B cell (primary cell): ENCODE results near the gene RGSL1. TPM values are rescaled to one million over a fixed set of nuclear protein-coding genes. Genes with fewer than 3 reads are reported as not detected.

ENCODE experiments used
- ATAC-seq: fragments of 200-7000 bp; cut with Tn5 transposase; one replicate; pipeline ENCODE4 v1.10.0; 2021; ENCODE audit warnings: low read depth, mild to moderate bottlenecking, moderate number of reproducible peaks, moderate library complexity
- CTCF ChIA-PET: fragments of 350-600 bp; sonication (Branson Sonifier 250); formaldehyde crosslinking; loops from one replicate; lab custom pipeline; 2021; ENCODE audit warnings: antibody characterized with exemption, inconsistent platforms; lab: Charles Lee
- POLR2A ChIA-PET: fragments of 350-600 bp; sonication (Branson Sonifier 250); formaldehyde crosslinking; loops from one replicate; lab custom pipeline; 2021; ENCODE audit warnings: antibody characterized with exemption; lab: Charles Lee
- DNase-seq: peaks from one replicate; pipeline ENCODE4 v3.0.0; 2013
- H2AFZ ChIP-seq: 2 replicates; pipeline ENCODE4 v1.6.1; 2012; ENCODE audit warnings: mild to moderate bottlenecking, low read depth, low read length; ENCODE audit not compliant: insufficient read depth, poor library complexity, severe bottlenecking
- H3K27ac ChIP-seq, 2 donors: 1 replicate in 1 of 2; 2 replicates in 1 of 2; pipeline ENCODE4 v1.5.1; 2012 to 2013; ENCODE audit warnings: low read length in 2 of 2, mild to moderate bottlenecking in 2 of 2, moderate library complexity in 1 of 2
- H3K27me3 ChIP-seq, 4 experiments: fragments of 200-600 bp in 1 of 4; sonication (generic) in 1 of 4; replicated peaks in 1 of 4; 1 replicate in 2 of 4; 2 replicates in 2 of 4; pipeline versions ENCODE4 v1.6.1 to v1.7.0; 2013 to 2016; ENCODE audit warnings: low read length in 3 of 4, mild to moderate bottlenecking in 2 of 4, mixed read lengths in 1 of 4, moderate library complexity in 1 of 4; ENCODE audit not compliant: insufficient read depth in 4 of 4, control insufficient read depth in 3 of 4; ENCODE audit errors: control extremely low read depth in 1 of 4
- H3K36me3 ChIP-seq, 2 experiments: replicated peaks in 1 of 2; 1 replicate in 1 of 2; 2 replicates in 1 of 2; pipeline versions ENCODE4 v1.6.1 to v1.7.1; 2013; ENCODE audit warnings: low read length in 1 of 2; ENCODE audit not compliant: insufficient read depth in 2 of 2, control insufficient read depth in 1 of 2; ENCODE audit errors: control extremely low read depth in 1 of 2, extremely low read depth in 1 of 2
- H3K4me1 ChIP-seq, 2 donors: fragments of 200-600 bp in 1 of 2; sonication (generic) in 1 of 2; 1 replicate in 1 of 2; 2 replicates in 1 of 2; pipeline versions ENCODE4 v1.5.1 to v1.6.1; 2013 to 2017; ENCODE audit warnings: low read length in 2 of 2; ENCODE audit not compliant: control insufficient read depth in 2 of 2, insufficient read depth in 2 of 2
- H3K4me2 ChIP-seq: replicated peaks from 2 replicates; pipeline ENCODE3; 2012; ENCODE audit warnings: mild to moderate bottlenecking, low read depth, low read length; ENCODE audit not compliant: poor library complexity, severe bottlenecking
- H3K4me3 ChIP-seq, 5 experiments: fragments of 200-600 bp in 1 of 5; sonication (generic) in 1 of 5; 1 replicate in 3 of 5; 2 replicates in 2 of 5; pipeline versions ENCODE4 v1.5.1 to v1.7.0; 2011 to 2016; ENCODE audit warnings: low read length in 4 of 5, mild to moderate bottlenecking in 4 of 5, low read depth in 2 of 5, control low read depth in 1 of 5, moderate library complexity in 1 of 5; ENCODE audit not compliant: insufficient read depth in 1 of 5; ENCODE audit errors: control extremely low read depth in 1 of 5, extremely low read depth in 1 of 5
- H3K79me2 ChIP-seq: fragments of 200-600 bp; sonication (generic); one replicate; pipeline ENCODE4 v1.6.0; 2016; ENCODE audit warnings: low read length; ENCODE audit not compliant: control insufficient read depth, insufficient read depth
- H3K9ac ChIP-seq: fragments of 200-600 bp; sonication (generic); 2 replicates; pipeline ENCODE4 v1.6.1; 2017; ENCODE audit warnings: mild to moderate bottlenecking, low read length, moderate library complexity
- H3K9me3 ChIP-seq, 3 donors: one replicate each; pipeline versions ENCODE4 v1.6.1 to v1.7.1; 2013; ENCODE audit warnings: low read length in 2 of 3; ENCODE audit not compliant: control insufficient read depth in 2 of 3, insufficient read depth in 1 of 3; ENCODE audit errors: control extremely low read depth in 1 of 3
- H4K20me1 ChIP-seq: 2 replicates; pipeline ENCODE4 v1.6.0; 2012; ENCODE audit warnings: mild to moderate bottlenecking, low read length; ENCODE audit not compliant: insufficient read depth, control insufficient read depth, poor library complexity, severe bottlenecking
- H3K27ac Mint-ChIP-seq: one replicate; pipeline ENCODE4 v1.8.0; 2021; ENCODE audit warnings: mixed read lengths
- H3K27me3 Mint-ChIP-seq: one replicate; pipeline ENCODE4 v1.8.0; 2021; ENCODE audit warnings: mixed read lengths
- H3K4me1 Mint-ChIP-seq: one replicate; pipeline ENCODE4 v1.8.0; 2021; ENCODE audit warnings: mixed read lengths
- H3K4me3 Mint-ChIP-seq: one replicate; pipeline ENCODE4 v1.8.0; 2021; ENCODE audit warnings: mixed read lengths
- H3K9me3 Mint-ChIP-seq: one replicate; pipeline ENCODE4 v1.8.0; 2022; ENCODE audit warnings: mixed read lengths; ENCODE audit not compliant: insufficient read depth
- EZH2 ChIP-seq: IDR thresholded peaks from 2 replicates; pipeline ENCODE4 v1.6.1; 2012; ENCODE audit warnings: borderline replicate concordance, low read depth, mild to moderate bottlenecking, moderate library complexity, low read length; ENCODE audit not compliant: insufficient read depth, poor library complexity, severe bottlenecking
- WGBS: methylation state at CpG from one replicate; pipeline ENCODE4 v1.1.5; 2013; ENCODE audit warnings: missing lambda C conversion rate; ENCODE audit not compliant: insufficient coverage; 5-methylcytosine and 5-hydroxymethylcytosine counted together
- intact Hi-C: fragments of 100-400 bp; cut with micrococcal nuclease; formaldehyde crosslinking; loops from one replicate; pipeline ENCODE4 v1.10.0; 2022
- polyA plus RNA-seq: library from polyadenylated mRNA; depleted of rRNA; stranded (reverse); fragments of >200 nt; gene quantifications from 2 replicates; pipeline ENCODE4 v1.2.3, GENCODE V29; 2012
- total RNA-seq, 2 donors: library from RNA; stranded (reverse); fragments of 120-200 nt in 1 of 2; gene quantifications; 1 replicate in 1 of 2; 2 replicates in 1 of 2; pipeline versions ENCODE4 v1.2.3 to v1.2.4, GENCODE V29; 2013 to 2022
- TF ChIP-seq, protein P1 (sequence below): fragments of 200-600 bp; IDR thresholded peaks from one replicate; pipeline ENCODE4 v1.8.0; 2022; ENCODE audit warnings: antibody characterized with exemption, mild to moderate bottlenecking

RGSL1 gene
- total and polyA plus RNA-seq, 2 donors (not counting 1 experiment from before 2014, with no cell fraction given) = not detected

DNA sequence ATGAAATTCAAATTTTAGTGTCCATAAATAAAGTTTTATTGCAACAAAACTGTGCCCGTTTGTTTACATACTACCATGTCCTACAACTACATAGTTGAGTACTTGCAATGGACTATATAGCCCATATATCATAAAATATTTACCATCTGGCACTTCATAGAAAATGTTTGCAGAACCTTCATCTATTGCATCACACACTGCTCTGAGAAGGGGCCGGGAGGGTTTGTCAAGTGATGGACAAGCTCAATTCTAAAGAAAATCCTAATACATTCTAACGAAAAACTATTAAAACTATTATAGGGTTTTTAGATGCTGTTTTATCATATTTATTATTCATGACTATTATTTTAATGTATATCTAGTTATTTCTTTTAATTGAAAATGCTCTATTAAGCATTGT lies 35.9 kb downstream of the RGSL1 start:
- H3K4me1 Mint-ChIP-seq = peaks cover 37% of the 10 kb centered on the region

DNA sequence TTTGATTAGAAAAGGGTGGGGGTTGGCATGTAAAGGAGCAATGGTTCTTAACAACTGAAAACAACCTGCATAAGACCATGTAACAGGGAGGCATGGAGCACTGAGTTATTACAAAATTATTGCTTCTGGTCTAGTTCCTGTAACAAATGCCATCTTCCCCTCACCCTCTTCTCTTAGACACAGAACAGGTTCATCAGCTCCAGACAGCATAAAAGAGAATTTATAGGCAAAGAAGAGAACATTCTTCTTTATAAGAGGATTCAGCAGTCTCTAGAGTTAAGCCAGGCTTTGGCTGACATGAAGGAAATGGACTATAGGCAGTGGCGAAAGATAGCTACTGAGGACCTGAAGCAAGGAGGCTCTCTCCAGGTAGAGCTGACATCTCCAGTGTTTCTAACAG lies 38.9 kb downstream of the RGSL1 start:
- H3K9ac ChIP-seq = no peak overlapping the region
- Mint-ChIP-seq H3K4me3 (no peak overlapping the region), H3K9me3 (no peaks in the 10 kb centered on the region), H3K27me3 (no peaks in the 10 kb centered on the region), H3K27ac (no peak overlapping the region), H3K4me1 (peaks cover 29% of the 10 kb centered on the region)
- no peak overlapping the region for H2AFZ ChIP-seq
- H3K4me3 ChIP-seq = no peak overlapping the region
- peaks cover 0 to 3% (median 0%) of the 10 kb centered on the region in 3 donors for H3K9me3 ChIP-seq
- H3K27ac ChIP-seq = no peak overlapping the region
- ChIA-PET CTCF (no interaction called here), POLR2A (no interaction called here)
- no peaks in the 10 kb centered on the region for H3K27me3 ChIP-seq
- no peaks in the 10 kb centered on the region for H3K79me2 ChIP-seq
- intact Hi-C loops = no loop called here
- no CpG with 5 or more reads among the region's 1 CpG for WGBS
- ATAC-seq = no peak
- H3K36me3 ChIP-seq = no peaks in the 10 kb centered on the region
- H3K4me2 ChIP-seq = no peak overlapping the region
- TF ChIP-seq, protein P1, sequence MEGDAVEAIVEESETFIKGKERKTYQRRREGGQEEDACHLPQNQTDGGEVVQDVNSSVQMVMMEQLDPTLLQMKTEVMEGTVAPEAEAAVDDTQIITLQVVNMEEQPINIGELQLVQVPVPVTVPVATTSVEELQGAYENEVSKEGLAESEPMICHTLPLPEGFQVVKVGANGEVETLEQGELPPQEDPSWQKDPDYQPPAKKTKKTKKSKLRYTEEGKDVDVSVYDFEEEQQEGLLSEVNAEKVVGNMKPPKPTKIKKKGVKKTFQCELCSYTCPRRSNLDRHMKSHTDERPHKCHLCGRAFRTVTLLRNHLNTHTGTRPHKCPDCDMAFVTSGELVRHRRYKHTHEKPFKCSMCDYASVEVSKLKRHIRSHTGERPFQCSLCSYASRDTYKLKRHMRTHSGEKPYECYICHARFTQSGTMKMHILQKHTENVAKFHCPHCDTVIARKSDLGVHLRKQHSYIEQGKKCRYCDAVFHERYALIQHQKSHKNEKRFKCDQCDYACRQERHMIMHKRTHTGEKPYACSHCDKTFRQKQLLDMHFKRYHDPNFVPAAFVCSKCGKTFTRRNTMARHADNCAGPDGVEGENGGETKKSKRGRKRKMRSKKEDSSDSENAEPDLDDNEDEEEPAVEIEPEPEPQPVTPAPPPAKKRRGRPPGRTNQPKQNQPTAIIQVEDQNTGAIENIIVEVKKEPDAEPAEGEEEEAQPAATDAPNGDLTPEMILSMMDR = no peak
- TF ChIP-seq EZH2 = no peak
- peaks cover 26% of the 10 kb centered on the region in 2 donors for H3K4me1 ChIP-seq
- DNase-seq = no peak
- no peaks in the 10 kb centered on the region for H4K20me1 ChIP-seq

More for the DNA sequence above, 35.9 kb downstream of the RGSL1 start:
- Mint-ChIP-seq H3K27ac (no peak overlapping the region), H3K4me3 (no peak overlapping the region), H3K27me3 (no peaks in the 10 kb centered on the region), H3K9me3 (no peaks in the 10 kb centered on the region)
- no peak for ATAC-seq
- no peaks in the 10 kb centered on the region for H4K20me1 ChIP-seq
- TF ChIP-seq, protein P1 = no peak
- TF ChIP-seq EZH2 = no peak
- no peak overlapping the region for H3K27ac ChIP-seq
- peaks cover 19 to 22% of the 10 kb centered on the region in 2 donors for H3K4me1 ChIP-seq
- no peaks in the 10 kb centered on the region for H3K79me2 ChIP-seq
- H3K9me3 ChIP-seq = peaks cover 7% of the 10 kb centered on the region in 3 donors
- POLR2A ChIA-PET = no interaction called here
- H3K36me3 ChIP-seq = no peaks in the 10 kb centered on the region
- no peak overlapping the region for H2AFZ ChIP-seq
- H3K4me3 ChIP-seq = no peak overlapping the region
- no CpG with 5 or more reads among the region's 3 CpGs for WGBS
- intact Hi-C loops = loop anchor here (2.0 kb wide), 1 partner anchor 103 kb away; the partner anchor contains the start of gene RNASEL
- no peak overlapping the region for H3K4me2 ChIP-seq
- CTCF ChIA-PET = interaction anchor here (2.3 to 2.4 kb wide), 3 partner anchors 84 to 115 kb away, joined by 8 to 19 read pairs (median 9); partner anchors contain the start of gene RNASEL
- DNase-seq = no peak
- H3K9ac ChIP-seq = no peak overlapping the region
- H3K27me3 ChIP-seq = no peaks in the 10 kb centered on the region
